Dermis microvascular lymphatic vessel endothelial cell (primary cell): Measurements from ENCODE around the gene HSD17B7. TPM values are rescaled to one million over a fixed set of nuclear protein-coding genes. Genes with fewer than 3 reads are reported as not detected.

Experiments used
- DNase-seq, 2 donors: peaks; one replicate each; pipeline versions ENCODE4 v3.0.0 to v3.0.0-alpha.2; 2010; ENCODE audit warnings: low read depth in 2 of 2
- total RNA-seq: library from RNA; depleted of rRNA; stranded (reverse); fragments of >200 nt; gene quantifications from 2 replicates; pipeline ENCODE4 v1.2.1, GENCODE V29; 2014

HSD17B7 gene
- total RNA-seq, 1 donor from 2014 or later, result 35.4 TPM

DNA sequence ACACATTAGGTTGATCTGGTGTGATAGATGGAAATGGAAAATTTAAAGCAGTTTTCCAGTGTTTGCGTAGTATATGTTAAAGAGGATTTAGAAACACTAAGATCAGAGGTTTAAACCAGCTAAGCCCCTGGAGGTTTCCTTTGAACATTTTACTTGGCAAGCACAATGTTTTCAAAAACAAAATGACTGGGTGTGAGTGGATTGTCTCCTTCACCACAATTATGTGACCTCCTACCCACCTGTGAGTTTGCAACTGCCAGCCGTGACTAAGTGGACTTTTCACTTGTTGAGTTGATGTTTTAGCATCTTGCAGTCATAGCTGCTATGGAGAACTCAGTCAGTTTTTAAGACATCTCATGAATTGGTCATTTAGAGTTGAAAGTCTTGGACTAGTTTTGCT is 65.8 kb downstream of the HSD17B7 start:
- peak in 1 of 2 donors; percentile 94 for DNase-seq

DNA sequence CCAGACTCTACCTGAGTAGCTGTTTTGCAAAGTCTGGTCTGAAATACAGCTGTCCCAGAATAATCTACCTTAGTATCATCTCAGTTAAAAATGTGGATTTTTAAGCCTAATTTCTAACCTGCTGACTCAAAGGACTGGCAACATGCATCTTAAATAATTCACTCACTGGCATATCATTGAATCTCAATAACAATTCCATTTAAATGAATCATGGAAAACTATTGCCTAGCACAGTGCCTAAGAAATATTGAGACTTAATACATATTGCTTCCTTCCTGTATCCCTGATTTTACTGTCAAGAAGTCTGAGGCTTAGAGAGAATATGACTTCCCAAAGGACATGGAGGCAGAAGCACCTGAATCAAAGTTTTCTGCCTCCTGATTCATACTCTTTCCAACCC is 67.3 kb downstream of the HSD17B7 start:
- DNase-seq, result peak in 1 of 2 donors; percentile 68

DNA sequence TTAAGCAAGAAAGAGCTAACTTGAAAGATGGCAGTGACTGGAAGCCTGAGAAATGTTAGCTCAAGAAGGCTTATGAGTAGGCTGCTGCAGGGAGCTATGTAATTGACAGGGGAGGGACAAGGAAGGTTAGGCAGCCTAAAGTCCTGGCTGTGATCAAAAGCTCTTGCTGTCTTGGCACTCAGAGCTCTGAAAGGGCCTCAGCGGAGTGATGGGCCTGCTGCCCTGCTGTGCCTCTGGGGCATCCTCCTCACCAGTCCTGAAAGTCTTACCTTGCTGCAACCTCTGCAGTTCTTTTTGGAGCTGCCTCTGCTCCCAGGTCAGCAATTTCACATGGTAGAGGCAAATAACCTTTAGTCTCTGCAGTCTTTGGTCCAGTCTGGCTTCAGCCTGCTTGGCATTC is 68.7 kb downstream of the HSD17B7 start:
- DNase-seq, result no peak

DNA sequence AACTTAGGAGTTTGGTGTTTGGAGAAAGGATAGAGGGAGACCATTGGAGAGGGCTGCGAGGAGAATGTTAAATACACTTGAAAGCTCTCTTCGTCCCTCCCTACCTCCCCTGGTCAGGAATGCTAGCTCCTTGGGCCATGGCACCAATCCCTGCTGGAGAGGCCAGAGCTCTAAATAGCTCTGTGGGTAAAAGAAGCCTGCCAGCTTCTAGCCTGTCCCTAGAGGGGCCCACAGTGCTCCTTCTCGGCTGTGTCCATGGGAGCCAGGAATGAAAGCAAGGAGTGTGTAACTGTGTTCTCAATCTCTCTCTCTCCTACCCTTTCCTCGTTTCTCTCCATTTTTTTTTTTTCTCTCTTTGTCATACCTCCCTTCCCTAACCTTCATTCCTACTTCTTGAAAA is 70.6 kb downstream of the HSD17B7 start, which contains the start of gene CCDC190:
Gene CCDC190 (minus strand): TSS at position 75 of the 400 bp plus-strand sequence. CDS start 1,529 bp downstream, outside the sequence.
- no peak for DNase-seq

DNA sequence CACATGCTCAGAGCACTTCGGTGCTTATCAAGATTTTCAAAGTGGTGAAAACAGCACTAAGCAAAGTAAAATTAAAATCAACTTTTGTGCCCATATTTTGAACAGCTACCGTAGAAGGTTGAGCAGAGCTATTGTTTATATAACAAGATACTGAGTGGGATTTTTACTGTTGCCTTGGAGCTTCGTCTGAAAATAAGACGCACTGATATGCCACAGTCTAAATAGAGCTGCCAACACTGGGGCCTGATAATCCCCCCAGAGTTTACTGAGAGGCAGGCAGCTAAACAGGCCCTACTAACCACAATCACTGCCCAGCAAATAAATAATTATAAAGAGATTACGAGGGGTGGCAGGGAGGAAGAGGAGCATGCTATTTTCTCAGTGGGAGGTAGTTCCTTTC is 71.1 kb downstream of the HSD17B7 start:
- DNase-seq, result no peak

Other genes with a start within 250 kb of the HSD17B7 start
- 39.3 and 44.0 TPM in 2 replicates for gene UAP1, start 229.0 kb upstream of the HSD17B7 start, total RNA-seq
- gene DDR2, start 158.2 kb upstream of the HSD17B7 start, total RNA-seq, result 2.1 and 10.8 TPM in 2 replicates
- not detected in 2 replicates for gene CCDC190, start 70.5 kb downstream of the HSD17B7 start, total RNA-seq